Measurements from ENCODE around the gene CARD11. TPM values are rescaled to one million over a fixed set of nuclear protein-coding genes. Genes with fewer than 3 reads are reported as not detected.

Gene CARD11
- total and polyA plus RNA-seq, 2 of the 13 experiments (the other 11 are each of a cell fraction or from before 2014, with no cell fraction given): 0.04 TPM; not detected in 1

DNA sequence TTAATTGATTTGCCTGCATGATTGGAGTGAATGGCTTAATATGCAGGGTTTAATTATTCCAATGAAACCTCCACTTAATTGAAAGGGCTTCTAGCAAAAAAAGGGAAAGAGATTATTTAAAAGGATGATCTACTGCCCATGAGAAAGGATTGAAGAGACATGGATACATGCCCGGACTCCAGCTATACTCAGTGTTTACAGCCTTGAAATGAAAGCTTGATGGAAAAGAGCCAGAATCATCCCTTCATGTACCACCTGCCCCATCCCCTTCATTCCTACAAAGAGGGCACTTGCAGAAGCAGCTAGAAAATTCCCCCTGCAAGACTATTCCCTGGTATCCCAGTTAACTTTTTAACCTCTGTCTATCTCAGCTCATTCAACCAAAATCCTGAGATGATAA lies 78.4 kb downstream of the CARD11 start:
- POLR2A ChIA-PET: no interaction called here
- intact Hi-C loops (cut with micrococcal nuclease; ENCODE audit: unreplicated experiment) (no loop called here), in situ Hi-C loops (cut with HindIII; ENCODE audit: extremely low pct_ligation_motif_present, low pct_unique_long_range_greater_than_20kb) (no loop called here)

DNA sequence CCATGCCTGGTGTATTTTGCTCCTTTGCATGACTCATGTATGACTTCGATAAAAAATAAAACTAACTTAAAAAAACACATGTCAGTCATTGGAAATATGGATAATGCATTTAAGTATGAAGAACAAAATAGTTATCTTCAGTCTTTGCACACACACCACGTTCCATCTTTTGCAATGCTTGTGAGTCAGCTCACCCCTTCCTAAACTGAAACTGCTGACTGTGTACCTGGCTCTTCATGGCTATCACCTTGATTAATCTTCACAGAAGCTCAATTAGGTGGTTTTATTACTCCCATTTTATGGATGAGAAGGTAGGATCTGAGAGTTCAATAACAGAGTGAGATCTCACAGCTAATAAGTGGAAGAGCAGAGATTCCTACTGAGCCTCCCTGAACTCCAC lies 79.5 kb downstream of the CARD11 start:
- no peak for FAIRE-seq
- H3K4me1 ChIP-seq (ENCODE audit: insufficient read depth, low read length): no peaks in the 10 kb centered on the region
- no TSS peak for BruUV-seq (replicated peaks)
- in situ Hi-C loops (cut with HindIII; ENCODE audit: extremely low pct_ligation_motif_present, low pct_unique_long_range_greater_than_20kb) (no loop called here), intact Hi-C loops (cut with micrococcal nuclease; ENCODE audit: unreplicated experiment) (no loop called here)
- no peak for ATAC-seq
- H3K4me3 ChIP-seq (replicated peaks in 1 of 3; ENCODE audit: insufficient read depth in 1 of 3, low read depth in 2 of 3, low read length in 3 of 3): no peak overlapping the region
- TF ChIP-seq, protein P1, sequence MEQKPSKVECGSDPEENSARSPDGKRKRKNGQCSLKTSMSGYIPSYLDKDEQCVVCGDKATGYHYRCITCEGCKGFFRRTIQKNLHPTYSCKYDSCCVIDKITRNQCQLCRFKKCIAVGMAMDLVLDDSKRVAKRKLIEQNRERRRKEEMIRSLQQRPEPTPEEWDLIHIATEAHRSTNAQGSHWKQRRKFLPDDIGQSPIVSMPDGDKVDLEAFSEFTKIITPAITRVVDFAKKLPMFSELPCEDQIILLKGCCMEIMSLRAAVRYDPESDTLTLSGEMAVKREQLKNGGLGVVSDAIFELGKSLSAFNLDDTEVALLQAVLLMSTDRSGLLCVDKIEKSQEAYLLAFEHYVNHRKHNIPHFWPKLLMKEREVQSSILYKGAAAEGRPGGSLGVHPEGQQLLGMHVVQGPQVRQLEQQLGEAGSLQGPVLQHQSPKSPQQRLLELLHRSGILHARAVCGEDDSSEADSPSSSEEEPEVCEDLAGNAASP (CRISPR knock-in tag; IDR thresholded peaks at IDR 0.05; ENCODE audit: borderline replicate concordance): no peak
- TF ChIP-seq MAFK (conservative IDR thresholded peaks at IDR 0.05 in 1 of 2, IDR thresholded peaks at IDR 0.05 in 1 of 2; ENCODE audit: low read length in 2 of 2): peak in 1 of 2 experiments; percentile 26; a peak in 1 of 4 replicates
- ChIA-PET CTCF (ENCODE audit: low intra/inter-chr PET ratio, low total read pairs) (no interaction called here), POLR2A (no interaction called here)
- WGBS (ENCODE audit: low lambda C conversion rate): 2% methylated on average over 2 of the region's 2 CpGs
- DNase-seq (ENCODE audit: low spot score): no peak
- H3K36me3 ChIP-seq (replicated peaks in 1 of 2; ENCODE audit: control insufficient read depth in 1 of 2, insufficient read depth in 2 of 2, low read length in 2 of 2): no peaks in the 10 kb centered on the region
- no peaks in the 10 kb centered on the region for H4K20me1 ChIP-seq (ENCODE audit: insufficient read depth, low read length)
- no peaks in the 10 kb centered on the region for H3K79me2 ChIP-seq (ENCODE audit: insufficient read depth, low read length)
- no peaks in the 10 kb centered on the region for H3K9me3 ChIP-seq (ENCODE audit: low read length)
- no peak overlapping the region for H3K27ac ChIP-seq (ENCODE audit: extremely low read length, insufficient read depth, low read length)
- no peak overlapping the region for H2AFZ ChIP-seq (ENCODE audit: low read length)
- 0 out of 5 replicates have a peak, but pooled peaks cover 0 to 1% of the 10 kb centered on the region in 2 experiments for H3K27me3 ChIP-seq (ENCODE audit: control insufficient read depth in 1 of 2, insufficient read depth in 2 of 2, low read length in 2 of 2)
- H3K9ac ChIP-seq (ENCODE audit: insufficient read depth, low read depth, low read length): no peak overlapping the region
- no peak overlapping the region for H3K4me2 ChIP-seq (ENCODE audit: low read depth, low read length)

More for the DNA sequence above, 78.4 kb downstream of the CARD11 start:
- H3K4me3 ChIP-seq (replicated peaks in 1 of 3; ENCODE audit: insufficient read depth in 1 of 3, low read depth in 2 of 3, low read length in 3 of 3): no peak overlapping the region
- 0 out of 5 replicates have a peak, but pooled peaks cover 0 to 1% of the 10 kb centered on the region in 2 experiments for H3K27me3 ChIP-seq (ENCODE audit: control insufficient read depth in 1 of 2, insufficient read depth in 2 of 2, low read length in 2 of 2)
- CTCF ChIA-PET (ENCODE audit: low intra/inter-chr PET ratio, low total read pairs): no interaction called here
- TF ChIP-seq ZNF720 (CRISPR knock-in tag; IDR thresholded peaks at IDR 0.05): no peak
- no peak for TF ChIP-seq SMAD3 (CRISPR knock-in tag; IDR thresholded peaks at IDR 0.05)
- TF ChIP-seq NCOA2 (CRISPR knock-in tag; IDR thresholded peaks at IDR 0.05): no peak
- TF ChIP-seq MLLT10 (CRISPR knock-in tag; IDR thresholded peaks at IDR 0.05): no peak
- TF ChIP-seq ZFP62 (CRISPR knock-in tag; IDR thresholded peaks at IDR 0.05): no peak
- no peak for TF ChIP-seq FOXA3 (CRISPR knock-in tag; IDR thresholded peaks at IDR 0.05)
- TF ChIP-seq NONO (IDR thresholded peaks at IDR 0.05): no peak
- no peak for TF ChIP-seq NONO (CRISPR knock-in tag; conservative IDR thresholded peaks at IDR 0.05)
- no peak for TF ChIP-seq ZSCAN31 (CRISPR knock-in tag; IDR thresholded peaks at IDR 0.05; ENCODE audit: low read depth)
- ATAC-seq: no peak
- H3K4me1 ChIP-seq (ENCODE audit: insufficient read depth, low read length): no peaks in the 10 kb centered on the region
- H3K9ac ChIP-seq (ENCODE audit: insufficient read depth, low read depth, low read length): no peak overlapping the region
- H2AFZ ChIP-seq (ENCODE audit: low read length): no peak overlapping the region
- H3K4me2 ChIP-seq (ENCODE audit: low read depth, low read length): no peak overlapping the region
- H3K9me3 ChIP-seq (ENCODE audit: low read length): no peaks in the 10 kb centered on the region
- BruUV-seq (replicated peaks): no TSS peak
- H4K20me1 ChIP-seq (ENCODE audit: insufficient read depth, low read length): no peaks in the 10 kb centered on the region
- no peak for DNase-seq (ENCODE audit: low spot score)
- 0% methylated on average over 1 of the region's 1 CpG for WGBS (ENCODE audit: low lambda C conversion rate)
- H3K79me2 ChIP-seq (ENCODE audit: insufficient read depth, low read length): no peaks in the 10 kb centered on the region
- H3K36me3 ChIP-seq (replicated peaks in 1 of 2; ENCODE audit: control insufficient read depth in 1 of 2, insufficient read depth in 2 of 2, low read length in 2 of 2): no peaks in the 10 kb centered on the region
- H3K27ac ChIP-seq (ENCODE audit: extremely low read length, insufficient read depth, low read length): no peak overlapping the region
- no peak for FAIRE-seq
